DND-41 (cell line): ENCODE results near the gene ACADS.

Experiments used
- ATAC-seq: fragments of 200-7000 bp; cut with Tn5 transposase; 3 replicates; pipeline ENCODE4 v1.9.1; 2021; ENCODE audit warnings: low read depth; ENCODE audit not compliant: insufficient read depth
- DNase-seq: peaks from one replicate; pipeline ENCODE4 v3.0.0-alpha.2; 2020
- H2AFZ ChIP-seq: 2 replicates; pipeline ENCODE4 v1.6.0; 2012; ENCODE audit warnings: low read depth, low read length
- H3K27ac ChIP-seq: 2 replicates; pipeline ENCODE4 v1.5.1; 2012; ENCODE audit warnings: low read length, inconsistent platforms
- H3K27me3 ChIP-seq: fragments of 200-600 bp; sonication (generic); 2 replicates; pipeline ENCODE4 v1.6.0; 2012; ENCODE audit warnings: low read length, mild to moderate bottlenecking, inconsistent platforms; ENCODE audit not compliant: insufficient read depth, poor library complexity
- H3K36me3 ChIP-seq: 2 replicates; pipeline ENCODE4 v1.5.1; 2012; ENCODE audit warnings: low read length, inconsistent platforms; ENCODE audit not compliant: insufficient read depth
- H3K4me1 ChIP-seq: 2 replicates; pipeline ENCODE4 v1.5.1; 2012; ENCODE audit warnings: mild to moderate bottlenecking, low read length; ENCODE audit not compliant: insufficient read depth
- H3K4me2 ChIP-seq: 2 replicates; pipeline ENCODE4 v1.6.0; 2012; ENCODE audit warnings: mild to moderate bottlenecking, moderate library complexity, low read length, inconsistent platforms; ENCODE audit not compliant: insufficient read depth
- H3K4me3 ChIP-seq, 2 experiments: fragments of 200-600 bp in 1 of 2; shearing (Covaris generic) in 1 of 2; 2 replicates each; pipeline ENCODE4 v1.5.1; 2012 to 2016; ENCODE audit warnings: inconsistent platforms in 2 of 2, low read length in 2 of 2, mild to moderate bottlenecking in 2 of 2, low read depth in 1 of 2, moderate library complexity in 1 of 2
- H3K79me2 ChIP-seq: 2 replicates; pipeline ENCODE4 v1.6.0; 2012; ENCODE audit warnings: low read length, inconsistent platforms; ENCODE audit not compliant: insufficient read depth
- H3K9ac ChIP-seq: 2 replicates; pipeline ENCODE4 v1.6.0; 2012; ENCODE audit warnings: low read depth, mild to moderate bottlenecking, inconsistent platforms, low read length, moderate library complexity
- H3K9me3 ChIP-seq: 2 replicates; pipeline ENCODE4 v1.5.1; 2012; ENCODE audit warnings: low read length, moderate library complexity, mild to moderate bottlenecking, inconsistent platforms; ENCODE audit not compliant: insufficient read depth, severe bottlenecking
- H4K20me1 ChIP-seq: 2 replicates; pipeline ENCODE4 v1.6.0; 2012; ENCODE audit warnings: low read length; ENCODE audit not compliant: insufficient read depth
- CTCF ChIP-seq: IDR thresholded peaks from 2 replicates; pipeline ENCODE4 v1.5.1; 2012; ENCODE audit warnings: borderline replicate concordance, low read length, moderate library complexity, mild to moderate bottlenecking; ENCODE audit not compliant: poor library complexity, severe bottlenecking; ENCODE audit errors: extremely low read depth
- EZH2 ChIP-seq: IDR thresholded peaks from 3 replicates; pipeline ENCODE4 v1.6.1; 2012; ENCODE audit warnings: borderline replicate concordance, low read depth, mild to moderate bottlenecking, moderate library complexity, low read length, inconsistent platforms; ENCODE audit not compliant: severe bottlenecking

ACADS gene

GRCh38 chr12:120757949-120758348 is 32.3 kb downstream of the ACADS start:
- Histone ChIP-seq H3K4me3 (no peak overlapping the region), H3K4me1 (no peaks in the 10 kb centered on the region), H3K9me3 (peaks cover 4% of the 10 kb centered on the region), H2AFZ (no peak overlapping the region), H3K79me2 (no peaks in the 10 kb centered on the region), H3K27ac (no peak overlapping the region), H3K4me2 (no peak overlapping the region), H4K20me1 (no peaks in the 10 kb centered on the region), H3K9ac (no peak overlapping the region), H3K27me3 (no peaks in the 10 kb centered on the region), H3K36me3 (peaks cover 28% of the 10 kb centered on the region)
- DNase-seq (no peak), ATAC-seq (no peak)
- TF ChIP-seq CTCF (no peak), EZH2 (no peak)

- Histone ChIP-seq H3K9me3 (peaks cover 4% of the 10 kb centered on the region), H3K27me3 (no peaks in the 10 kb centered on the region), H3K4me2 (no peak overlapping the region), H3K4me3 (no peak overlapping the region), H3K9ac (no peak overlapping the region), H2AFZ (no peak overlapping the region), H3K27ac (no peak overlapping the region), H3K36me3 (peaks cover 38% of the 10 kb centered on the region), H4K20me1 (no peaks in the 10 kb centered on the region), H3K79me2 (no peaks in the 10 kb centered on the region), H3K4me1 (no peaks in the 10 kb centered on the region)
- ATAC-seq (no peak; the same call in 1 of the 3 replicates), DNase-seq (no peak)
- no peak for TF ChIP-seq EZH2
Measured at GRCh38 chr12:120758798-120759590, 33.4 kb downstream of the ACADS start.

- Histone ChIP-seq H2AFZ (no peak overlapping the region), H3K27ac (no peak overlapping the region), H4K20me1 (no peaks in the 10 kb centered on the region), H3K4me3 (no peak overlapping the region), H3K9me3 (peaks cover 3% of the 10 kb centered on the region), H3K27me3 (no peaks in the 10 kb centered on the region), H3K36me3 (peaks cover 45% of the 10 kb centered on the region), H3K4me2 (no peak overlapping the region), H3K4me1 (no peaks in the 10 kb centered on the region), H3K9ac (no peak overlapping the region), H3K79me2 (no peaks in the 10 kb centered on the region)
- ATAC-seq = no peak
- DNase-seq = no peak
- TF ChIP-seq EZH2 = no peak
- no peak for TF ChIP-seq CTCF
Measured at GRCh38 chr12:120759591-120760348, 34.1 kb downstream of the ACADS start.
